HG03066 (cell line): ENCODE results near the gene SEMA3D.
"Not testable (repeated sequence)": the region's sequence is repeated elsewhere in the genome, so short reads cannot be mapped to it uniquely, and the experiment has no call there.

Source experiments
- ATAC-seq: cut with Tn5 transposase; IDR thresholded peaks from one replicate; pipeline ENCODE4 v1.9.1; 2021; ENCODE audit warnings: low read depth; ENCODE audit not compliant: unreplicated experiment

The SEMA3D gene

GRCh38 chr7:85001495-85002345 is 185.1 kb downstream of the SEMA3D start:
- no peak for ATAC-seq

GRCh38 chr7:85000735-85001350 is 186.0 kb downstream of the SEMA3D start:
- no peak for ATAC-seq

GRCh38 chr7:84999450-84999849 is 187.4 kb downstream of the SEMA3D start:
- ATAC-seq = no peak

- ATAC-seq = no peak
Measured at GRCh38 chr7:84998665-84999064, 188.2 kb downstream of the SEMA3D start.

GRCh38 chr7:84997626-84998025 is 189.2 kb downstream of the SEMA3D start:
- no peak for ATAC-seq

- not testable (repeated sequence) for ATAC-seq
Measured at GRCh38 chr7:84992954-84993353, 193.9 kb downstream of the SEMA3D start.

- no peak for ATAC-seq
Measured at GRCh38 chr7:84985073-84985784, 201.6 kb downstream of the SEMA3D start.

GRCh38 chr7:84982199-84982598 is 204.7 kb downstream of the SEMA3D start:
- ATAC-seq = no peak

- no peak for ATAC-seq
Measured at GRCh38 chr7:84981055-84981976, 205.5 kb downstream of the SEMA3D start.

GRCh38 chr7:84975586-84976185 is 211.2 kb downstream of the SEMA3D start:
- no peak for ATAC-seq

- ATAC-seq = no peak
Measured at GRCh38 chr7:84971360-84971759, 215.5 kb downstream of the SEMA3D start.

- ATAC-seq = no peak
Measured at GRCh38 chr7:84970670-84971069, 216.2 kb downstream of the SEMA3D start.

GRCh38 chr7:84953234-84953633 is 233.6 kb downstream of the SEMA3D start:
- ATAC-seq = no peak

- ATAC-seq = no peak
Measured at GRCh38 chr7:84950836-84951235, 236.0 kb downstream of the SEMA3D start.

GRCh38 chr7:84949501-84949900 is 237.4 kb downstream of the SEMA3D start:
- ATAC-seq = no peak

- ATAC-seq = no peak
Measured at GRCh38 chr7:84949067-84949466, 237.8 kb downstream of the SEMA3D start.

- ATAC-seq = no peak
Measured at GRCh38 chr7:84948634-84949033, 238.2 kb downstream of the SEMA3D start.

- no peak for ATAC-seq
Measured at GRCh38 chr7:84946549-84946948, 240.3 kb downstream of the SEMA3D start.
